Mucosa of descending colon (tissue), 3 donors: ENCODE results near the gene POU2F1. TPM values are rescaled to one million over a fixed set of nuclear protein-coding genes. Genes with fewer than 3 reads are reported as not detected.

Experiments
- ATAC-seq: fragments of 200-7000 bp; cut with Tn5 transposase; one replicate; pipeline ENCODE4 v1.9.1; 2020; ENCODE audit warnings: mild to moderate bottlenecking, moderate library complexity
- DNase-seq, 3 donors: peaks; one replicate each; pipeline ENCODE4 v3.0.0-alpha.2; 2020
- H3K36me3 ChIP-seq: fragments of 200-600 bp; one replicate; pipeline ENCODE4 v1.8.0; 2021; ENCODE audit warnings: low read depth, mild to moderate bottlenecking
- H3K4me1 ChIP-seq: fragments of 200-600 bp; one replicate; pipeline ENCODE4 v1.8.0; 2021; ENCODE audit warnings: low read depth, mild to moderate bottlenecking
- H3K4me3 ChIP-seq: fragments of 200-600 bp; one replicate; pipeline ENCODE4 v1.8.0; 2021; ENCODE audit warnings: mild to moderate bottlenecking
- H3K9me3 ChIP-seq: fragments of 200-600 bp; one replicate; pipeline ENCODE4 v1.8.0; 2021; ENCODE audit warnings: mild to moderate bottlenecking
- CTCF ChIP-seq: fragments of 200-600 bp; IDR thresholded peaks from one replicate; pipeline ENCODE4 v1.8.0; 2022; ENCODE audit warnings: antibody characterized with exemption, mild to moderate bottlenecking
- intact Hi-C, 2 donors: fragments of 100-400 bp; cut with DNase I in 1 of 2; cut with micrococcal nuclease in 1 of 2; formaldehyde crosslinking; loops; one replicate each; pipeline versions ENCODE4 v1.11.0 to v1.11.1; 2022; cut with DNase I, micrococcal nuclease
- total RNA-seq, 3 donors: library from RNA; stranded (reverse); fragmentation: NEBNext Ultra II Directional in 2 of 3; extraction: Animal tissue kit (Norgen Biotek cat#: 25700) in 2 of 3; gene quantifications; one replicate each; pipeline versions ENCODE4 v1.2.1 to v1.2.4, GENCODE V29; 2021 to 2023
- donor health status: DM: no; HTN: no; CAD: no; lungs with moderate emphysema.
- donor health status: DM: no; HTN: no; CAD: no.
- donor health status: DM: no; HTN: yes; CAD: no.

POU2F1 gene
- total RNA-seq, 3 donors from 2014 or later: 16.9 to 18.5 (median 18.0) TPM

GRCh38 chr1:167190747-167191237, 29.9 kb upstream of the POU2F1 start:
- no peak for ATAC-seq
- Histone ChIP-seq H3K9me3 (no peaks in the 10 kb centered on the region), H3K4me1 (no peaks in the 10 kb centered on the region), H3K36me3 (no peaks in the 10 kb centered on the region), H3K4me3 (no peak overlapping the region)
- no peak for DNase-seq
- intact Hi-C loops: no loop called here
- no peak for TF ChIP-seq CTCF

GRCh38 chr1:167191958-167192357, 28.7 kb upstream of the POU2F1 start:
- ATAC-seq (no peak), DNase-seq (no peak)
- Histone ChIP-seq H3K4me3 (no peak overlapping the region), H3K4me1 (no peaks in the 10 kb centered on the region), H3K9me3 (no peaks in the 10 kb centered on the region), H3K36me3 (no peaks in the 10 kb centered on the region)
- TF ChIP-seq CTCF: no peak
- intact Hi-C loops: no loop called here

GRCh38 chr1:167194182-167194581, 26.5 kb upstream of the POU2F1 start:
- no peak overlapping the region for H3K4me3 ChIP-seq
- no peaks in the 10 kb centered on the region for H3K36me3 ChIP-seq
- no peaks in the 10 kb centered on the region for H3K9me3 ChIP-seq
- ATAC-seq (no peak), DNase-seq (no peak)
- intact Hi-C loops: no loop called here
- no peaks in the 10 kb centered on the region for H3K4me1 ChIP-seq
- TF ChIP-seq CTCF: no peak

- Histone ChIP-seq H3K4me3 (no peak overlapping the region), H3K36me3 (no peaks in the 10 kb centered on the region), H3K4me1 (no peaks in the 10 kb centered on the region), H3K9me3 (no peaks in the 10 kb centered on the region)
- TF ChIP-seq CTCF: no peak
- intact Hi-C loops: no loop called here
- ATAC-seq: no peak
- no peak for DNase-seq
Observed at GRCh38 chr1:167196166-167196565, 24.5 kb upstream of the POU2F1 start.

- no peak overlapping the region for H3K4me3 ChIP-seq
- intact Hi-C loops: no loop called here
- DNase-seq (no peak), ATAC-seq (no peak)
- H3K4me1 ChIP-seq: no peaks in the 10 kb centered on the region
- no peaks in the 10 kb centered on the region for H3K36me3 ChIP-seq
- no peak for TF ChIP-seq CTCF
- no peaks in the 10 kb centered on the region for H3K9me3 ChIP-seq
Observed at GRCh38 chr1:167197236-167197635, 23.4 kb upstream of the POU2F1 start.

- Histone ChIP-seq H3K9me3 (no peaks in the 10 kb centered on the region), H3K4me3 (no peak overlapping the region), H3K36me3 (no peaks in the 10 kb centered on the region), H3K4me1 (no peaks in the 10 kb centered on the region)
- no peak for TF ChIP-seq CTCF
- DNase-seq (no peak), ATAC-seq (no peak)
- intact Hi-C loops: no loop called here
Observed at GRCh38 chr1:167197692-167198091, 23.0 kb upstream of the POU2F1 start.
